Body of pancreas (tissue), 4 donors: Measurements from ENCODE around the gene ESPNL.

Experiments
- POLR2A ChIP-seq, 3 donors: fragments of 450-650 bp; IDR thresholded peaks; one replicate each; pipeline ENCODE4 v1.6.1; 2016; ENCODE audit warnings: antibody characterized with exemption in 3 of 3, mild to moderate bottlenecking in 2 of 3
- TF ChIP-seq, protein P1 (sequence below), 7 experiments: fragments of 450-650 bp in 4 of 7; fragments of 200-600 bp in 3 of 7; sonication (generic) in 3 of 7; IDR thresholded peaks; one replicate each; pipeline ENCODE4 v1.5.1; 2016 to 2019; ENCODE audit warnings: antibody characterized with exemption in 7 of 7

DNA sequence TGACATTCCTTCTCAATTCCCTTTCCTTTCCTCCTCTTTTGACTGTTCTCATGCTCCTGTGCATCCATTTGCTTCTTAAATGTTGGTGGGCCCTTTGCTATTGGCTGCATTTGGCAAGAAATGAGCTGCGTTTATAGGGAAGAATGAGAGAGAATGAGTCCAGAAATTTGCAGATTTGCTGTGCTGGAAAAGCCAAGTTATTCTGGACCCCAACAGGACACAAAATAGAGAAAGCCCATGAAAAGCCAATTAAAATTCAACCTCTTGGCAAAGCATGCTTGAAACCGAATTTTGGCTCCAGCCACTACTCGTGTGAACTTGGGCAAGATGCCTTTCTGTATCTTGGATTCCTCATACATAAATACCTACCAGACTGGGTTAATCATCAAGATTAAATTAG lies 40.6 kb upstream of the ESPNL start:
- TF ChIP-seq, protein P1, sequence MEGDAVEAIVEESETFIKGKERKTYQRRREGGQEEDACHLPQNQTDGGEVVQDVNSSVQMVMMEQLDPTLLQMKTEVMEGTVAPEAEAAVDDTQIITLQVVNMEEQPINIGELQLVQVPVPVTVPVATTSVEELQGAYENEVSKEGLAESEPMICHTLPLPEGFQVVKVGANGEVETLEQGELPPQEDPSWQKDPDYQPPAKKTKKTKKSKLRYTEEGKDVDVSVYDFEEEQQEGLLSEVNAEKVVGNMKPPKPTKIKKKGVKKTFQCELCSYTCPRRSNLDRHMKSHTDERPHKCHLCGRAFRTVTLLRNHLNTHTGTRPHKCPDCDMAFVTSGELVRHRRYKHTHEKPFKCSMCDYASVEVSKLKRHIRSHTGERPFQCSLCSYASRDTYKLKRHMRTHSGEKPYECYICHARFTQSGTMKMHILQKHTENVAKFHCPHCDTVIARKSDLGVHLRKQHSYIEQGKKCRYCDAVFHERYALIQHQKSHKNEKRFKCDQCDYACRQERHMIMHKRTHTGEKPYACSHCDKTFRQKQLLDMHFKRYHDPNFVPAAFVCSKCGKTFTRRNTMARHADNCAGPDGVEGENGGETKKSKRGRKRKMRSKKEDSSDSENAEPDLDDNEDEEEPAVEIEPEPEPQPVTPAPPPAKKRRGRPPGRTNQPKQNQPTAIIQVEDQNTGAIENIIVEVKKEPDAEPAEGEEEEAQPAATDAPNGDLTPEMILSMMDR (IDR thresholded peaks at IDR 0.05): no peak
- no peak for TF ChIP-seq POLR2A (IDR thresholded peaks at IDR 0.05)
